Amniotic stem cell (primary cell): ENCODE data around the gene ORM1.
"Not testable (repeated sequence)": the region's sequence is repeated elsewhere in the genome, so short reads cannot be mapped to it uniquely, and the experiment has no call there.

ENCODE experiments used
- DNase-seq: peaks from one replicate; lab custom pipeline; 2025; lab: John Stamatoyannopoulos, UW

Gene ORM1

DNA sequence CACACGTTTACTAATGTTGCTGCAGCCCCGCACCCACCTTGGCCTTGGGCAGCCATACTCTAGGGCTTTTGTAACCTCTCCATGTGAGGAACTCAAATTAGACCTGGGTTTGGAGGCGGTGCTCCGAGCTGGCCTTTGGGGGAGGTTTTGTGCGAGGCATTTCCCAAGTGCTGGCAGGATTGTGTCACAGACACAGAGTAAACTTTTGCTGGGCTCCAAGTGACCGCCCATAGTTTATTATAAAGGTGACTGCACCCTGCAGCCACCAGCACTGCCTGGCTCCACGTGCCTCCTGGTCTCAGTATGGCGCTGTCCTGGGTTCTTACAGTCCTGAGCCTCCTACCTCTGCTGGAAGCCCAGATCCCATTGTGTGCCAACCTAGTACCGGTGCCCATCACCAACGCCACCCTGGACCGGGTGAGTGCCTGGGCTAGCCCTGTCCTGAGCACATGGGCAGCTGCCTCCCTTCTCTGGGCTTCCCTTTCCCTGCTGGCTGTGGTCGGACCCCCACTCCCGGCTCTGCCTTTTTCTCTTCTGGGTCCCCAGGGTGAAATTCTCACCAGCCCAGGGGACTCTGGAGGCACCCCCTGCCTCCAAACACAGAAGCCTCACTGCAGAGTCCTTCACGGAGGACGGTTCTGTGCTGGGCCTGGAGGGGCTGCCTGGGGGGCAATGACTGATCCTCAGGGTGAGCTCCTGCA, at the start of gene ORM1:
Gene ORM1, plus strand, starts transcription at position 268 of the 701 bp plus-strand sequence. Its CDS starts 36 bp downstream, at position 304.
- not testable (repeated sequence) for DNase-seq

DNA sequence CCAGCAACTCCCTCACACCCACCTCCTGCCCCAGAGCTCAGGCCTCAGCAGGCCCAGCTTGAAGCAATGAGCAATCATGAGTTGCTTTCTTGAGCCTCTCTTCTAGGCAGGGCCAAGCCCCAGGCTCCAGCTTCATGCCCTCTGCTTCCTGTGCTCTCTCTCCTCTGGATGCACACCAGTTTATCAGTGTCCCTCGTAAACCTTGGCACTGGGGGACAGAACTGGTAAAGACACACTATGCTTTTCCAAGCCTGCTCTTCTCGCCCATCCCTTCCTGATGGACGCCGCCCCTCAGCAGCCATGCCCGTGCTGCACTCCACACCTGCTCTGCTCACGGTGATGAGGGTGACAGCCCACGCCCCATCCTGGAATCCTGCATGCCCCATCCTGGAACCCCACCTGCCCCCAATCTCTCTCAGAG, 49.4 kb upstream of the ORM1 start:
- no peak for DNase-seq

DNA sequence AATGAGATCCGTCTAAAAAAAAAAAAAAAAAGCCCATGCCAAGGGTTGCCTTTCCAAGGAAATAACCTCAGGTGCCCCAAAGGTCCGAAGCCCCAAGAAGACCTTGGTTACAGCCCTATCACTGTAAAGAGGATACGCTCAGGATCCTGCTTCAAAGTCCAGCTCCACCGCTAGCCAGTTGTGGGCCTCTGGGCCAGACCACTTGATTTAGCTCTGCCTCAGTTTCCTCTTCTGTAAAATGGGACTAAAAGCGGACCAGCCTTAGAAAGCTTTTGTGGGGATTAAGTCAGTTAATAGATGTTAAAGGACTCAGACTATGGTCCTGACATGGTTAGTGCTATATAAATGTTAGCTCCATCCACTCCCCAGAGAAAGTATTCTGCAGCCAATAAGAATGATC, 48.7 kb upstream of the ORM1 start:
- no peak for DNase-seq

DNA sequence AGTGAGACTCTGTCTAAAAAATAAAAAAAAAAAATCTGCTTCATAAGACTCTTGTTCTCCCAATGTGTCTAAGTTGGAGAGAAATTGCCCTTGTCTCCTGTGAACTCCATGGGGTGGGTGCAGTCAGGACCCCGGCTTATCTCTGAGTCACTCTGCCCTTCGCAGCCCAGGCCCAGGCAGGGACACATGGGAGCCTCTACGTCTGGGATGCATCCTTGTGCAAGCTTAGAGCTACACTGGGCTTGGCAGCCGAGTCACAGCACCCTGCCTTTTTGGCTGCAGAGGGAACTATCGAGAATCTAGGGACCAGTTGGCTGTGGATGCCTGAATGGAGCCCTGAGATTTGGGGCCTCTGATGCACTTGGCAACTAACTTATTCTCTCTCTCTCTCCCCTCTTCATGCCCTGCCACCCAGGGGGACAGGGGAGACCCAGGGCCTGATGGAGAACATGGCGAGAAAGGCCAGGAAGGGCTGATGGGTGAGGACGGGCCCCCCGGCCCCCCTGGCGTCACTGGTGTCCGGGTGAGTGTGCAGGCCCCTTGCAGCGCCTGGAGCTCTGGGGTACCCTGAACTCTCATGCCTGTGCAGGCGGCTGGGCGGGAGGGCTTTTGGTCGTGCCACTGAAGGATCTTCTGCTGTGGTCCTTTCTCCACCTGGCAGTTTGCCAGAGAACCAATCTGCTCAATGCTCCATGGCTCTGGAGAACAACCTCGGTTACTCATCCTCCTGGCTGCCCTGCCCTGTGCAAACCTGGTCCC, 47.5 kb upstream of the ORM1 start:
- DNase-seq: no peak

- peak; percentile 90 for DNase-seq
These were observed 45.7 kb upstream of the ORM1 start for GRCh38 chr9:114276908-114277821.

- DNase-seq: no peak
These were observed 44.5 kb upstream of the ORM1 start for GRCh38 chr9:114278356-114278755.

- no peak for DNase-seq
These were observed 43.9 kb upstream of the ORM1 start for GRCh38 chr9:114278881-114279570.

- no peak for DNase-seq
These were observed 43.2 kb upstream of the ORM1 start for GRCh38 chr9:114279693-114280092.

- DNase-seq: no peak
These were observed 42.0 kb upstream of the ORM1 start for GRCh38 chr9:114280636-114281472.

GRCh38 chr9:114281473-114282103, 41.3 kb upstream of the ORM1 start:
- DNase-seq: no peak

DNA sequence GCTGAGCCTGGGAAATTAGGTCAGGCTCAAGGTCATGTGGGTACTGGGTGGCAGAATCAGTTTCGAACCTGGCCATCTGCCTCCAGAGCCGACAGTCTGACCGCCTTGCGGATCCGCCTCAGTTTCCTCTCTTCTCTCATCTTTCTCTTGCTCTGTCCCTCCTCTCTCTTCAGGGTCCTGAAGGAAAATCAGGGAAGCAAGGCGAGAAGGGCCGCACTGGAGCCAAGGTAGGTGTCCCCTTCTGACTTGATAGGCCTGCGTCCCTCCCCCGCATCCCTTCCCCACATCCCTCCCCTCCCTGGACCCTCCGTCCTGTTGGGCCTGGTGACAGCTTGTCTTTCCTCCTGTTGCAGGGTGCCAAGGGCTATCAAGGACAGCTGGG, 40.8 kb upstream of the ORM1 start:
- DNase-seq: no peak

- DNase-seq: no peak
These were observed 40.4 kb upstream of the ORM1 start for GRCh38 chr9:114282507-114282906.

DNA sequence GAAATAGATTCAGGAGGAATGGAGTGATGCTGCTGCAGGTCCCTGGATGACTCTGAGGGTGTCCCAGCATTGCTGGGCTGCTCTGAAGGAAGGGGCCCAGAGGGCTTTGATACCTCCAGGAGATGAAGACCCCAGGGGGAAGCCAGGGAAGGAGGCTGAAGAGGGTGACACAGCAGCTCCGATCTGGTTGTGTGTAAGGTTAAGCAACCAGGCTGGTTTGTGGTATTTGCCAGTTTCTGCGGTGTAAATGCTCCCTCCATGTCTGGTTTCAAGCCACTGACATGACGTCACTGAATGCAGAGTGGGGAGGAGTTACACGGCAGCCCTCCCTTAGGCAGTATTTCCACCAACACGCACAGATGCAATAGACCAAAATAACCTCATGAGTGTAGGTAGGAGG, 40.0 kb upstream of the ORM1 start:
- peak; percentile 71 for DNase-seq

DNA sequence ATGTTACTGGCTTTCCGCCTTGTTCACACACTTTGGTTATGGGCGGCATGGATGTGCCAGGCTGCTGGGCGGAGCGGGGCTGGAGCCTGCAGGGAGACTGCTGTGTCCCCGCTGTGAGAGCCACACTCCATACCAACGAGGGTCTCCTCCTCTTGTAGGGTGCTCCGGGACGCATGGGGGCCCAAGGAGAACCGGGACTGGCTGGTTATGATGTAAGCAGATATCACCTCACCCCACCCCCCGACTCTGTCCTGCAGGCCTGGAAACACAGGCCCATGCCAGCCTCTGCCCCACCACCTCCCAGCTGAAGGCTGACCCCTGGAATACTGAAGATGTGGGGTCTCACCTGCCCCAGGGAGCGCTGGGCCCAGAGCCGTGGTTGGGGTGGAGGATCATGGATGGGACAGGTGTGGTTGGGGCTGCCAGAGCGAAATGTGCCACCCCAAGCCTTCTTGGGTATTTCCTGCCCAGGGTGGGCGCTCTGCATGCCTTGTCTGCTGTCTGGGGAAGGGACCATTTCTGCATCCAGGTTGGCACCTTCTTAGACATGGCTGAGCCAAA, 39.3 kb upstream of the ORM1 start:
- no peak for DNase-seq

DNA sequence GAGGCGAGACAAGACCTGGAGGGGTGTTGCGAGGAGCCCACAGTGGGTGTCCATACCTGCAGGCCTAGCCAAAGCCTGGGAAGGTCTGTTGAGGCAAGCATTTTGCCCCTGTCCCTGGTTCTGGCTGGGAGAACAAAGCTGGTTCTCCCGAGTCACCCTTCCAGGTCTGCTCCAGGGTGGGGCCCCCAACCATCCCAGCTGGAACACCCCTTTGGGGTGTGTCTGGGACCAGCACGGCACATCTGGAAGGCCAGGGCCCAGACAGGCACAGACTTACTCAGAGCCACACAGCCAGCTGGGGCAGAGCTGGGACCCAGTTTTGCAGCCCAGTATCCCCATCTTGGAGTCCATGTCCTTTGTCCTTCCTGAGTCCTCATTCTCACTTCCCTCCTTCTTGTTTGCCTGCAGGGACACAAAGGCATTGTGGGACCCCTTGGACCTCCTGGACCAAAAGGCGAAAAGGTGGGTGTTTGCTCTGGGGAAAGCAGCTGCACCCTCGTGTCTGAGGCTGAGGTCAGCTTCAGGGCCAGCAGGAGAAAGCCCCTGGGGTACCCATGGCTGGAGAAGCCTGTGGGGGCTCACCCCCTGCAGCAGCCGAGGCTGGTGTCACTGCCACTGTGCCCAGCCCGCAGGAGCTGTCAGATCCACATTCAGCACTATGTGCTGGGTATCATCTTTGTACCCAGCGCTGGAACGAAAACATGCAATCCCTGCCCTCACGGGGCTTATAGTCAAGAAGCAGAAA, 38.4 kb upstream of the ORM1 start:
- no peak for DNase-seq

GRCh38 chr9:114285166-114285867, 37.6 kb upstream of the ORM1 start:
- DNase-seq: peak; percentile 87

GRCh38 chr9:114286146-114286679, 36.7 kb upstream of the ORM1 start:
- DNase-seq: no peak

DNA sequence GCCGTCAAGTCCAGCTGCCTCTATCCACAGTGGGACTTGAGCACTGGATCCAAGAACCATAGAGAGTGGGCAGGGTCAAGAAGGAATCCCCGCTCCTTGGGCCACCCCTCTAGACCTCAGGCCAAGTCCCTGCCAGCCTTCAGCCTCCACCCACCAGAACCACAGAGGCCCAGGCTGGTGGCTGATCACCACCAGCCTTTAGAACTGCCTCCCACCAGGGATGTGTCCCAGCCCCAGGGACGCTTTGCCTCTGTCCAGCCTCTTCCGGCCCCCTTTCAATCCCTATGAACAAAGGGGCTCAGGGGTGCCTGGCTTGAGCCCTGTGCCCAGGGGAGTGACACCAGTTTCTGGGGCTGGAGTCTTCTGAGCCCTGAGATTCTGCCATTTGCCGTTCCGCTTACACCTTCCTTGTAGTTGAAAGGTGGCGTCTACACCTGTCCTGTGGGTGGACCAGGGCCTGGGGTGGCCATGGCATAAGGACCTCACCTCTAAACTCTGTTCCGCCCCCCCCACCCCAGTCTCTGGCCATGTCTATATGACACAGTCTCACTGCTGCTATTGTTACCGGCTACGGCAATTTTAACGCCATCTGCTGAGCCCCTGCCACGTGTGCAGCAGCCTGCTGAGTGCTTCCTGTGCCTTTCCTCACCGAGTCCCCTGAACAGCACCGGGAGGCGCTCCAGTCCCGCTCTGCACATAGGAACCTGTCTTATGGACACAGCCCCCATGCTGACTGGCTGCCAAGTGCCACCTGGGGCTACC, 35.7 kb upstream of the ORM1 start:
- no peak for DNase-seq
